DOHH2 (cell line): ENCODE results near the gene AMMECR1.

ENCODE experiments used
- H3F3A ChIP-seq: fragments of 200-600 bp; sonication (generic), shearing (Covaris generic); 2 replicates; pipeline ENCODE4 v1.6.0; 2016; ENCODE audit warnings: antibody characterized with exemption, mild to moderate bottlenecking; ENCODE audit not compliant: control insufficient read depth, insufficient read depth
- H3K27ac ChIP-seq: fragments of 200-600 bp; sonication (generic); 2 replicates; pipeline ENCODE4 v1.5.1; 2014; ENCODE audit warnings: low read depth, mild to moderate bottlenecking, low read length, moderate library complexity
- H3K27me3 ChIP-seq: fragments of 200-600 bp; sonication (generic); 2 replicates; pipeline ENCODE4 v1.6.1; 2014; ENCODE audit warnings: mild to moderate bottlenecking, low read length, mixed read lengths; ENCODE audit not compliant: control insufficient read depth
- H3K36me3 ChIP-seq: fragments of 200-600 bp; sonication (generic); 2 replicates; pipeline ENCODE4 v1.6.1; 2014; ENCODE audit warnings: mild to moderate bottlenecking, low read length, moderate library complexity, mixed read lengths; ENCODE audit not compliant: control insufficient read depth
- H3K4me1 ChIP-seq: fragments of 200-600 bp; sonication (generic); 2 replicates; pipeline ENCODE4 v1.6.1; 2014; ENCODE audit warnings: mild to moderate bottlenecking, low read length, mixed read lengths; ENCODE audit not compliant: control insufficient read depth
- H3K4me2 ChIP-seq: fragments of 200-600 bp; sonication (generic); 2 replicates; pipeline ENCODE4 v1.6.0; 2014; ENCODE audit warnings: mild to moderate bottlenecking, low read length, moderate library complexity
- H3K4me3 ChIP-seq: fragments of 200-600 bp; sonication (generic); 2 replicates; pipeline ENCODE4 v1.5.1; 2014; ENCODE audit warnings: mild to moderate bottlenecking, low read length, mixed read lengths
- H3K79me2 ChIP-seq: fragments of 200-600 bp; sonication (generic); 2 replicates; pipeline ENCODE4 v1.6.1; 2014; ENCODE audit warnings: mild to moderate bottlenecking, low read length, mixed read lengths; ENCODE audit not compliant: control insufficient read depth
- H3K9me2 ChIP-seq: fragments of 200-600 bp; sonication (generic); replicated peaks from 2 replicates; pipeline ENCODE4 v1.6.1; 2014; ENCODE audit warnings: mild to moderate bottlenecking, low read length, mixed read lengths; ENCODE audit not compliant: control insufficient read depth
- H3K9me3 ChIP-seq: fragments of 200-600 bp; sonication (generic); 2 replicates; pipeline ENCODE4 v1.6.1; 2014; ENCODE audit warnings: antibody characterized with exemption, low read length, mixed read lengths; ENCODE audit not compliant: control insufficient read depth, insufficient read depth
- H4K20me1 ChIP-seq: fragments of 200-600 bp; sonication (generic); 2 replicates; pipeline ENCODE4 v1.6.0; 2014; ENCODE audit warnings: low read depth, mild to moderate bottlenecking, antibody characterized with exemption, low read length, moderate library complexity; ENCODE audit not compliant: control insufficient read depth, insufficient read depth
- CTCF ChIP-seq: fragments of 200-600 bp; sonication (generic); IDR thresholded peaks from one replicate; pipeline ENCODE4 v1.5.1; 2014; ENCODE audit warnings: antibody characterized with exemption, mild to moderate bottlenecking, low read depth, low read length; ENCODE audit not compliant: poor library complexity, severe bottlenecking
- EZH2phosphoT487 ChIP-seq: fragments of 200-600 bp; sonication (generic); IDR thresholded peaks from 2 replicates; pipeline ENCODE4 v1.6.1; 2017; ENCODE audit warnings: borderline replicate concordance, mild to moderate bottlenecking, antibody characterized with exemption, low read length, moderate library complexity, mixed read lengths

Gene AMMECR1

GRCh38 chrX:110170029-110170428 lies 147.9 kb downstream of the AMMECR1 start:
- Histone ChIP-seq H3K4me2 (no peak overlapping the region), H3K27me3 (no peaks in the 10 kb centered on the region), H4K20me1 (no peaks in the 10 kb centered on the region), H3K36me3 (no peaks in the 10 kb centered on the region), H3K79me2 (no peaks in the 10 kb centered on the region), H3K9me3 (no peaks in the 10 kb centered on the region), H3F3A (no peaks in the 10 kb centered on the region), H3K27ac (no peak overlapping the region), H3K9me2 (no peaks in the 10 kb centered on the region), H3K4me1 (peaks cover 15% of the 10 kb centered on the region), H3K4me3 (no peak overlapping the region)
- no peak for TF ChIP-seq EZH2phosphoT487
- TF ChIP-seq CTCF = no peak

GRCh38 chrX:110168585-110168984 lies 149.3 kb downstream of the AMMECR1 start:
- Histone ChIP-seq H3K4me3 (no peak overlapping the region), H3K4me1 (peaks cover 15% of the 10 kb centered on the region), H3K4me2 (no peak overlapping the region), H4K20me1 (no peaks in the 10 kb centered on the region), H3K27ac (no peak overlapping the region), H3K9me2 (no peaks in the 10 kb centered on the region), H3K27me3 (no peaks in the 10 kb centered on the region), H3F3A (no peaks in the 10 kb centered on the region), H3K36me3 (no peaks in the 10 kb centered on the region), H3K9me3 (no peaks in the 10 kb centered on the region), H3K79me2 (no peaks in the 10 kb centered on the region)
- TF ChIP-seq CTCF = no peak
- no peak for TF ChIP-seq EZH2phosphoT487

GRCh38 chrX:110167952-110168451 lies 149.9 kb downstream of the AMMECR1 start:
- H3K36me3 ChIP-seq = no peaks in the 10 kb centered on the region
- H3K27ac ChIP-seq = no peak overlapping the region
- peaks cover 15% of the 10 kb centered on the region for H3K4me1 ChIP-seq
- H3K79me2 ChIP-seq = no peaks in the 10 kb centered on the region
- H3K27me3 ChIP-seq = no peaks in the 10 kb centered on the region
- no peaks in the 10 kb centered on the region for H4K20me1 ChIP-seq
- H3K4me2 ChIP-seq = no peak overlapping the region
- H3K4me3 ChIP-seq = no peak overlapping the region
- no peaks in the 10 kb centered on the region for H3F3A ChIP-seq
- H3K9me3 ChIP-seq = no peaks in the 10 kb centered on the region
- TF ChIP-seq CTCF = peak; percentile 74
- no peak for TF ChIP-seq EZH2phosphoT487
- no peaks in the 10 kb centered on the region for H3K9me2 ChIP-seq

- Histone ChIP-seq H3K9me2 (no peaks in the 10 kb centered on the region), H4K20me1 (no peaks in the 10 kb centered on the region), H3K4me3 (no peak overlapping the region), H3K79me2 (no peaks in the 10 kb centered on the region), H3F3A (no peaks in the 10 kb centered on the region), H3K27ac (no peak overlapping the region), H3K27me3 (no peaks in the 10 kb centered on the region), H3K36me3 (no peaks in the 10 kb centered on the region), H3K4me1 (peaks cover 11% of the 10 kb centered on the region), H3K4me2 (no peak overlapping the region), H3K9me3 (no peaks in the 10 kb centered on the region)
- no peak for TF ChIP-seq EZH2phosphoT487
- TF ChIP-seq CTCF = no peak
These were observed 154.4 kb downstream of the AMMECR1 start for GRCh38 chrX:110163488-110163887.
